NCI-H748 treated with DMSO at 0.1 percent for 48 hours (cell line): ENCODE measurements around the gene MAML2.
"Not testable (repeated sequence)": the region's sequence is repeated elsewhere in the genome, so short reads cannot be mapped to it uniquely, and the experiment has no call there.

Experiments used
- DNase-seq: peaks from one replicate; lab custom pipeline; 2025; lab: John Stamatoyannopoulos, UW

Gene MAML2

GRCh38 chr11:96185220-96185768 lies 157.7 kb downstream of the MAML2 start:
- no peak for DNase-seq

GRCh38 chr11:96180937-96181336 lies 162.1 kb downstream of the MAML2 start:
- DNase-seq, result not testable (repeated sequence)

- DNase-seq, result no peak
These were observed 162.7 kb downstream of the MAML2 start for GRCh38 chr11:96180341-96180740.

GRCh38 chr11:96179905-96180304 lies 163.1 kb downstream of the MAML2 start:
- no peak for DNase-seq

- DNase-seq, result no peak
These were observed 164.1 kb downstream of the MAML2 start for GRCh38 chr11:96178887-96179279.

- DNase-seq, result no peak
These were observed 164.7 kb downstream of the MAML2 start for GRCh38 chr11:96178049-96178886.

- no peak for DNase-seq
These were observed 165.8 kb downstream of the MAML2 start for GRCh38 chr11:96177146-96177545.

GRCh38 chr11:96173906-96174305 lies 169.1 kb downstream of the MAML2 start:
- no peak for DNase-seq

GRCh38 chr11:96173422-96173821 lies 169.6 kb downstream of the MAML2 start:
- DNase-seq, result no peak

- DNase-seq, result no peak
These were observed 170.4 kb downstream of the MAML2 start for GRCh38 chr11:96172604-96173003.

- no peak for DNase-seq
These were observed 173.7 kb downstream of the MAML2 start for GRCh38 chr11:96169250-96169649.

- no peak for DNase-seq
These were observed 174.4 kb downstream of the MAML2 start for GRCh38 chr11:96168623-96169022.

GRCh38 chr11:96167787-96168186 lies 175.2 kb downstream of the MAML2 start:
- no peak for DNase-seq

GRCh38 chr11:96167203-96167758 lies 175.7 kb downstream of the MAML2 start:
- no peak for DNase-seq

GRCh38 chr11:96162816-96163499 lies 180.0 kb downstream of the MAML2 start:
- DNase-seq, result no peak

GRCh38 chr11:96161307-96162089 lies 181.5 kb downstream of the MAML2 start:
- no peak for DNase-seq

GRCh38 chr11:96160732-96161306 lies 182.2 kb downstream of the MAML2 start:
- DNase-seq, result no peak

- no peak for DNase-seq
These were observed 183.0 kb downstream of the MAML2 start for GRCh38 chr11:96159968-96160367.

GRCh38 chr11:96158126-96158525 lies 184.9 kb downstream of the MAML2 start:
- DNase-seq, result no peak

- no peak for DNase-seq
These were observed 185.5 kb downstream of the MAML2 start for GRCh38 chr11:96157517-96157873.

- DNase-seq, result no peak
These were observed 186.6 kb downstream of the MAML2 start for GRCh38 chr11:96156379-96156722.
